Sigmoid colon (tissue), 7 donors: ENCODE results near the gene CDC37L1. TPM values are rescaled to one million over a fixed set of nuclear protein-coding genes. Genes with fewer than 3 reads are reported as not detected.

Experiments used
- DNase-seq: peaks from one replicate; pipeline ENCODE4 v3.0.0-alpha.2; 2019
- H3K27ac ChIP-seq, 4 donors: fragments of 200-600 bp; sonication (generic); one replicate each; pipeline ENCODE4 v1.5.1; 2016 to 2019; ENCODE audit warnings: mild to moderate bottlenecking in 1 of 4
- H3K27me3 ChIP-seq, 3 donors: fragments of 200-600 bp; sonication (generic); one replicate each; pipeline ENCODE4 v1.5.1; 2019; ENCODE audit warnings: mild to moderate bottlenecking in 1 of 3
- H3K36me3 ChIP-seq, 4 donors: fragments of 200-600 bp; sonication (generic); one replicate each; pipeline ENCODE4 v1.5.1; 2016 to 2019
- H3K4me1 ChIP-seq, 4 donors: fragments of 200-600 bp; sonication (generic); one replicate each; pipeline ENCODE4 v1.5.1; 2017 to 2019
- H3K4me3 ChIP-seq, 4 donors: fragments of 200-600 bp; sonication (generic); one replicate each; pipeline ENCODE4 v1.5.1; 2017 to 2019; ENCODE audit warnings: mild to moderate bottlenecking in 2 of 4, moderate library complexity in 1 of 4
- H3K9me3 ChIP-seq, 4 donors: fragments of 200-600 bp in 3 of 4; sonication (generic) in 3 of 4; one replicate each; pipeline versions ENCODE4 v1.5.1 to v1.6.1; 2013 to 2019
- CTCF ChIP-seq, 4 experiments: fragments of 450-650 bp in 3 of 4; fragments of 200-600 bp in 1 of 4; IDR thresholded peaks; one replicate each; pipeline ENCODE4 v1.5.1; 2016 to 2019; ENCODE audit warnings: antibody characterized with exemption in 4 of 4, mild to moderate bottlenecking in 3 of 4, moderate library complexity in 2 of 4
- EP300 ChIP-seq, 4 donors: sonication (generic); formaldehyde crosslinking; IDR thresholded peaks; one replicate each; pipeline ENCODE4 v1.6.1; 2017; ENCODE audit warnings: antibody characterized with exemption in 4 of 4
- POLR2A ChIP-seq, 2 donors: fragments of 450-650 bp; IDR thresholded peaks; one replicate each; pipeline ENCODE4 v1.6.1; 2016; ENCODE audit warnings: antibody characterized with exemption in 2 of 2, mild to moderate bottlenecking in 2 of 2, moderate library complexity in 2 of 2
- POLR2AphosphoS5 ChIP-seq, 4 donors: sonication (generic); formaldehyde crosslinking; IDR thresholded peaks; one replicate each; pipeline ENCODE4 v1.6.1; 2017; ENCODE audit warnings: antibody characterized with exemption in 4 of 4
- whole genome bisulfite sequencing, 2 donors: extraction: QIAGEN DNeasy Blood & Tissue Kit; methylation state at CpG; one replicate each; pipeline ENCODE4 v1.1.7; 2013; 5-methylcytosine and 5-hydroxymethylcytosine counted together
- intact Hi-C: fragments of 100-400 bp; cut with DNase I; formaldehyde crosslinking; loops from one replicate; pipeline ENCODE4 v1.15.1; 2023
- polyA plus RNA-seq, 3 donors: library from polyadenylated mRNA; stranded (reverse); fragments of 200-250 nt; gene quantifications; one replicate each; pipeline ENCODE4 v1.2.3, GENCODE V29; 2013
- total RNA-seq, 4 donors: library from RNA; depleted of rRNA; stranded (reverse); fragments of >200 nt; gene quantifications; one replicate each; pipeline ENCODE4 v1.1.0, GENCODE V29; 2016
- donor health status: healthy with polysubstance abuse.
- donor health status: Bipolar disorder and iron deficiency.
- donor health status: healthy.

Gene CDC37L1
- total and polyA plus RNA-seq, 7 donors = 8.4 to 40.6 (median 30.7) TPM

- H3K4me3 ChIP-seq = no peak overlapping the region
- no peaks in the 10 kb centered on the region for H3K9me3 ChIP-seq
- no peak for TF ChIP-seq POLR2AphosphoS5 (IDR thresholded peaks at IDR 0.05)
- TF ChIP-seq POLR2A (IDR thresholded peaks at IDR 0.05) = no peak
- TF ChIP-seq EP300 (IDR thresholded peaks at IDR 0.05) = no peak
- no peak for TF ChIP-seq CTCF (IDR thresholded peaks at IDR 0.05)
- no peak overlapping the region for H3K27ac ChIP-seq
- peaks cover 0 to 22% (median 15%) of the 10 kb centered on the region in 4 donors for H3K4me1 ChIP-seq
- intact Hi-C loops = no loop called here
- H3K36me3 ChIP-seq = no peaks in the 10 kb centered on the region
- WGBS, 2 donors = 91 to 99% methylated on average over 2 of the region's 2 CpGs
- no peak for DNase-seq
- no peaks in the 10 kb centered on the region for H3K27me3 ChIP-seq
Measured at GRCh38 chr9:4734150-4734549, 54.8 kb downstream of the CDC37L1 start.

GRCh38 chr9:4738866-4739586 lies 59.7 kb downstream of the CDC37L1 start:
- intact Hi-C loops = no loop called here
- H3K36me3 ChIP-seq = no peaks in the 10 kb centered on the region

GRCh38 chr9:4739587-4740387 lies 60.4 kb downstream of the CDC37L1 start:
- Histone ChIP-seq H3K4me3 (peak overlapping the region; percentile 61 to 98 (median 79)), H3K27ac (peak overlapping the region; percentile 88 to 97 (median 95)), H3K9me3 (no peaks in the 10 kb centered on the region), H3K36me3 (no peaks in the 10 kb centered on the region), H3K4me1 (peaks cover 0 to 37% (median 28%) of the 10 kb centered on the region in 4 donors), H3K27me3 (no peaks in the 10 kb centered on the region)
- DNase-seq = no peak
- intact Hi-C loops = loop anchor here (1.0 to 10.0 kb wide), 6 partner anchors 53 to 1945 kb away; partner anchors contain the start of genes CDC37L1, PLGRKT, RCL1 and RFX3
- 7 to 45% methylated on average over 26 of the region's 26 CpGs for WGBS, 2 donors
- no peak for TF ChIP-seq POLR2AphosphoS5 (IDR thresholded peaks at IDR 0.05)
- TF ChIP-seq EP300 (IDR thresholded peaks at IDR 0.05) = no peak
- no peak for TF ChIP-seq POLR2A (IDR thresholded peaks at IDR 0.05)
- TF ChIP-seq CTCF (IDR thresholded peaks at IDR 0.05) = no peak

More at GRCh38 chr9:4738866-4739586, 59.7 kb downstream of the CDC37L1 start:
- Histone ChIP-seq H3K27ac (peak overlapping the region; percentile 88 to 97 (median 95)), H3K4me3 (peak overlapping the region in 3 of 4 donors; percentile 77 to 98 (median 81)), H3K4me1 (peaks cover 0 to 37% (median 28%) of the 10 kb centered on the region in 4 donors), H3K27me3 (no peaks in the 10 kb centered on the region), H3K9me3 (no peaks in the 10 kb centered on the region)
- TF ChIP-seq POLR2A (IDR thresholded peaks at IDR 0.05) = no peak
- TF ChIP-seq EP300 (IDR thresholded peaks at IDR 0.05) = no peak
- TF ChIP-seq CTCF (IDR thresholded peaks at IDR 0.05) = no peak
- no peak for TF ChIP-seq POLR2AphosphoS5 (IDR thresholded peaks at IDR 0.05)
- DNase-seq = no peak
- WGBS, 2 donors = 25 to 74% methylated on average over 19 of the region's 19 CpGs

- intact Hi-C loops = loop anchor here (1.0 to 10.0 kb wide), 6 partner anchors 52 to 1944 kb away; partner anchors contain the start of genes CDC37L1, PLGRKT, RCL1 and RFX3
- no peaks in the 10 kb centered on the region for H3K36me3 ChIP-seq
- 0 to 1% methylated on average over 4 of the region's 4 CpGs for WGBS, 2 donors
- peak overlapping the region; percentile 61 to 98 (median 79) for H3K4me3 ChIP-seq
- H3K9me3 ChIP-seq = no peaks in the 10 kb centered on the region
- peak overlapping the region; percentile 88 to 97 (median 95) for H3K27ac ChIP-seq
- no peak for DNase-seq
- no peaks in the 10 kb centered on the region for H3K27me3 ChIP-seq
- H3K4me1 ChIP-seq = peaks cover 0 to 37% (median 28%) of the 10 kb centered on the region in 4 donors
- TF ChIP-seq EP300 (IDR thresholded peaks at IDR 0.05) (no peak), POLR2A (IDR thresholded peaks at IDR 0.05) (no peak), CTCF (IDR thresholded peaks at IDR 0.05) (no peak), POLR2AphosphoS5 (IDR thresholded peaks at IDR 0.05) (no peak)
Measured at GRCh38 chr9:4740388-4740637, 60.9 kb downstream of the CDC37L1 start.
